Activated CD4-positive, alpha-beta T cell treated with anti-CD3 and anti-CD28 coated beads, Interleukin-2, amount 50 U/mL, for 1 hour (primary cell): ENCODE results near the gene AMBRA1.

Source experiments
- DNase-seq: peaks from one replicate; pipeline ENCODE4 v3.0.0-alpha.2; 2020

The AMBRA1 gene

GRCh38 chr11:46471943-46472661 is 121.7 kb downstream of the AMBRA1 start:
- no peak for DNase-seq

- no peak for DNase-seq
Measured at GRCh38 chr11:46469926-46470325, 123.9 kb downstream of the AMBRA1 start.

- DNase-seq, result no peak
Measured at GRCh38 chr11:46465683-46466082, 128.1 kb downstream of the AMBRA1 start.

GRCh38 chr11:46463701-46464421 is 130.0 kb downstream of the AMBRA1 start:
- no peak for DNase-seq

- DNase-seq, result no peak
Measured at GRCh38 chr11:46461461-46461927, 132.3 kb downstream of the AMBRA1 start.

GRCh38 chr11:46458491-46458890 is 135.3 kb downstream of the AMBRA1 start:
- DNase-seq, result no peak

GRCh38 chr11:46457659-46458424 is 136.0 kb downstream of the AMBRA1 start:
- no peak for DNase-seq

- no peak for DNase-seq
Measured at GRCh38 chr11:46457021-46457420, 136.8 kb downstream of the AMBRA1 start.

GRCh38 chr11:46456269-46457001 is 137.4 kb downstream of the AMBRA1 start:
- no peak for DNase-seq

- DNase-seq, result no peak
Measured at GRCh38 chr11:46455834-46456233, 138.0 kb downstream of the AMBRA1 start.

GRCh38 chr11:46452918-46453517 is 140.8 kb downstream of the AMBRA1 start:
- DNase-seq, result no peak

GRCh38 chr11:46451759-46452158 is 142.1 kb downstream of the AMBRA1 start:
- no peak for DNase-seq

GRCh38 chr11:46450846-46451477 is 142.9 kb downstream of the AMBRA1 start:
- DNase-seq, result no peak

GRCh38 chr11:46447544-46447943 is 146.3 kb downstream of the AMBRA1 start:
- no peak for DNase-seq

GRCh38 chr11:46445920-46446771 is 147.7 kb downstream of the AMBRA1 start:
- DNase-seq, result no peak

GRCh38 chr11:46445192-46445919 is 148.5 kb downstream of the AMBRA1 start:
- no peak for DNase-seq

GRCh38 chr11:46444305-46444704 is 149.5 kb downstream of the AMBRA1 start:
- no peak for DNase-seq

GRCh38 chr11:46438211-46438610 is 155.6 kb downstream of the AMBRA1 start:
- no peak for DNase-seq

GRCh38 chr11:46437122-46437689 is 156.6 kb downstream of the AMBRA1 start:
- no peak for DNase-seq

- no peak for DNase-seq
Measured at GRCh38 chr11:46436113-46436512, 157.7 kb downstream of the AMBRA1 start.
